OCI-LY1 (cell line): ENCODE results near the gene ZXDC.

Source experiments
- H2AFZ ChIP-seq: fragments of 200-600 bp; sonication (generic), shearing (Covaris generic); 2 replicates; pipeline ENCODE4 v1.6.0; 2014; ENCODE audit warnings: antibody characterized with exemption, mild to moderate bottlenecking, low read length
- H3F3A ChIP-seq: fragments of 200-600 bp; sonication (generic), shearing (Covaris generic); 2 replicates; pipeline ENCODE4 v1.6.0; 2014; ENCODE audit warnings: mild to moderate bottlenecking, antibody characterized with exemption, low read length, moderate library complexity; ENCODE audit not compliant: insufficient read depth
- H3K27ac ChIP-seq: fragments of 200-600 bp; sonication (generic); 2 replicates; pipeline ENCODE4 v1.5.1; 2014; ENCODE audit warnings: low read length, mixed run types, mild to moderate bottlenecking, low read depth; ENCODE audit not compliant: poor library complexity, severe bottlenecking
- H3K27me3 ChIP-seq: fragments of 200-600 bp; sonication (generic); 2 replicates; pipeline ENCODE4 v1.6.0; 2014; ENCODE audit warnings: antibody characterized with exemption, mild to moderate bottlenecking, low read length, moderate library complexity; ENCODE audit not compliant: insufficient read depth
- H3K36me3 ChIP-seq: fragments of 200-600 bp; sonication (generic); 2 replicates; pipeline ENCODE4 v1.6.1; 2014; ENCODE audit warnings: mild to moderate bottlenecking, antibody characterized with exemption, low read length, moderate library complexity, mixed read lengths; ENCODE audit not compliant: insufficient read depth
- H3K4me1 ChIP-seq: fragments of 200-600 bp; sonication (generic); 2 replicates; pipeline ENCODE4 v1.5.1; 2014; ENCODE audit warnings: mild to moderate bottlenecking, low read length, moderate library complexity; ENCODE audit not compliant: insufficient read depth, severe bottlenecking
- H3K4me2 ChIP-seq: fragments of 200-600 bp; sonication (generic), shearing (Covaris generic); 2 replicates; pipeline ENCODE4 v1.6.1; 2014; ENCODE audit warnings: low read length
- H3K4me3 ChIP-seq: fragments of 200-600 bp; sonication (generic); 2 replicates; pipeline ENCODE4 v1.5.1; 2014; ENCODE audit warnings: low read length, low read depth, mild to moderate bottlenecking, mixed read lengths; ENCODE audit not compliant: poor library complexity, severe bottlenecking
- H3K79me2 ChIP-seq: fragments of 200-600 bp; shearing (Covaris generic); 2 replicates; pipeline ENCODE4 v1.6.1; 2016; ENCODE audit warnings: mixed run types, low read length, mixed read lengths; ENCODE audit not compliant: insufficient read depth
- H3K9ac ChIP-seq: fragments of 200-600 bp; sonication (generic), shearing (Covaris generic); 2 replicates; pipeline ENCODE4 v1.6.1; 2014; ENCODE audit warnings: mild to moderate bottlenecking, low read length, mixed read lengths
- H3K9me2 ChIP-seq: fragments of 200-600 bp; sonication (generic), shearing (Covaris generic); 2 replicates; pipeline ENCODE4 v1.6.1; 2014; ENCODE audit warnings: low read depth, mild to moderate bottlenecking, low read length, mixed read lengths
- H3K9me3 ChIP-seq: fragments of 200-600 bp; shearing (Covaris generic); 2 replicates; pipeline ENCODE4 v1.6.1; 2014; ENCODE audit warnings: low read length, mixed read lengths
- H4K20me1 ChIP-seq: fragments of 200-600 bp; sonication (generic), shearing (Covaris generic); 2 replicates; pipeline ENCODE4 v1.6.0; 2016; ENCODE audit warnings: mild to moderate bottlenecking, low read length; ENCODE audit not compliant: insufficient read depth
- CTCF ChIP-seq: fragments of 200-600 bp; sonication (generic), shearing (Covaris generic); IDR thresholded peaks from 2 replicates; pipeline ENCODE4 v1.5.1; 2017; ENCODE audit warnings: mild to moderate bottlenecking, antibody characterized with exemption, low read length, moderate library complexity, mixed read lengths
- EZH2 ChIP-seq: fragments of 200-600 bp; sonication (generic), shearing (Covaris generic); IDR thresholded peaks from 2 replicates; pipeline ENCODE4 v1.8.0; 2017; ENCODE audit warnings: borderline replicate concordance, mixed run types, mild to moderate bottlenecking, antibody characterized with exemption, low read length, moderate library complexity, mixed read lengths

Gene ZXDC

GRCh38 chr3:126494204-126494969, 18.7 kb upstream of the ZXDC start:
- H2AFZ ChIP-seq: no peak overlapping the region
- no peaks in the 10 kb centered on the region for H3K9me2 ChIP-seq
- H3K4me1 ChIP-seq: no peaks in the 10 kb centered on the region
- H3K27ac ChIP-seq: no peak overlapping the region
- H4K20me1 ChIP-seq: no peaks in the 10 kb centered on the region
- no peaks in the 10 kb centered on the region for H3K79me2 ChIP-seq
- H3K27me3 ChIP-seq: no peaks in the 10 kb centered on the region; the same call in 1 of the 2 replicates
- H3K36me3 ChIP-seq: no peaks in the 10 kb centered on the region
- no peak overlapping the region for H3K4me3 ChIP-seq
- H3K9me3 ChIP-seq: no peaks in the 10 kb centered on the region
- TF ChIP-seq CTCF (no peak), EZH2 (no peak)
- H3F3A ChIP-seq: no peaks in the 10 kb centered on the region
- no peak overlapping the region for H3K4me2 ChIP-seq
- H3K9ac ChIP-seq: no peak overlapping the region

GRCh38 chr3:126493739-126494138, 18.0 kb upstream of the ZXDC start:
- no peaks in the 10 kb centered on the region for H3K9me2 ChIP-seq
- H3K79me2 ChIP-seq: no peaks in the 10 kb centered on the region
- no peak overlapping the region for H3K4me2 ChIP-seq
- no peaks in the 10 kb centered on the region for H3K4me1 ChIP-seq
- no peaks in the 10 kb centered on the region for H3F3A ChIP-seq
- H3K36me3 ChIP-seq: no peaks in the 10 kb centered on the region
- TF ChIP-seq CTCF: no peak
- TF ChIP-seq EZH2: no peak
- no peaks in the 10 kb centered on the region; the same call in 1 of the 2 replicates for H3K27me3 ChIP-seq
- no peaks in the 10 kb centered on the region for H3K9me3 ChIP-seq
- H4K20me1 ChIP-seq: no peaks in the 10 kb centered on the region
- H3K27ac ChIP-seq: no peak overlapping the region
- no peak overlapping the region for H2AFZ ChIP-seq
- no peak overlapping the region for H3K9ac ChIP-seq
- H3K4me3 ChIP-seq: no peak overlapping the region

- H3K4me2 ChIP-seq: no peak overlapping the region
- H3K9me2 ChIP-seq: no peaks in the 10 kb centered on the region
- H3K9ac ChIP-seq: no peak overlapping the region
- no peaks in the 10 kb centered on the region for H3K36me3 ChIP-seq
- H4K20me1 ChIP-seq: no peaks in the 10 kb centered on the region
- H3K27me3 ChIP-seq: no peaks in the 10 kb centered on the region; the same call in 1 of the 2 replicates
- H2AFZ ChIP-seq: no peak overlapping the region
- no peaks in the 10 kb centered on the region for H3K4me1 ChIP-seq
- no peaks in the 10 kb centered on the region for H3F3A ChIP-seq
- no peaks in the 10 kb centered on the region for H3K79me2 ChIP-seq
- no peak overlapping the region for H3K27ac ChIP-seq
- TF ChIP-seq CTCF: no peak
- TF ChIP-seq EZH2: no peak
- no peak overlapping the region for H3K4me3 ChIP-seq
- no peaks in the 10 kb centered on the region for H3K9me3 ChIP-seq
Observed at GRCh38 chr3:126493051-126493450, 17.4 kb upstream of the ZXDC start.
